WTC11 (cell line): ENCODE data around the gene MTHFD2. TPM values are rescaled to one million over a fixed set of nuclear protein-coding genes. Genes with fewer than 3 reads are reported as not detected.

Experiments
- ATAC-seq: fragments of 200-7000 bp; cut with Tn5 transposase; 2 replicates; pipeline ENCODE4 v1.10.0; 2021; ENCODE audit warnings: mild to moderate bottlenecking, moderate library complexity
- CTCF ChIA-PET: fragments of 300-600 bp; sonication (Branson Sonifier 250); formaldehyde crosslinking; loops from one replicate; lab custom pipeline; 2021; ENCODE audit warnings: antibody characterized with exemption; lab: Charles Lee
- POLR2A ChIA-PET: fragments of 350-600 bp; sonication (Branson Sonifier 250); formaldehyde crosslinking; loops from one replicate; lab custom pipeline; 2021; ENCODE audit warnings: antibody characterized with exemption; lab: Charles Lee
- DNase-seq: peaks from one replicate; pipeline ENCODE4 v3.0.0; 2021; ENCODE audit warnings: low spot score
- H3K27ac Mint-ChIP-seq: 2 replicates; pipeline ENCODE4 v1.8.0; 2021; ENCODE audit warnings: mixed read lengths
- H3K27me3 Mint-ChIP-seq: 2 replicates; pipeline ENCODE4 v1.8.0; 2021; ENCODE audit warnings: low read depth, mild to moderate bottlenecking, moderate library complexity, mixed read lengths
- H3K36me3 Mint-ChIP-seq: 2 replicates; pipeline ENCODE4 v1.8.0; 2021; ENCODE audit warnings: mixed read lengths
- H3K4me1 Mint-ChIP-seq: 2 replicates; pipeline ENCODE4 v1.8.0; 2022; ENCODE audit warnings: mixed read lengths
- H3K4me3 Mint-ChIP-seq: 2 replicates; pipeline ENCODE4 v1.8.0; 2021; ENCODE audit warnings: mild to moderate bottlenecking, moderate library complexity, mixed read lengths
- H3K9me3 Mint-ChIP-seq: 2 replicates; pipeline ENCODE4 v1.8.0; 2021; ENCODE audit warnings: mixed read lengths
- CREM ChIP-seq: sonication (generic); formaldehyde crosslinking; IDR thresholded peaks from 2 replicates; pipeline ENCODE4 v1.8.1; 2022; ENCODE audit warnings: mild to moderate bottlenecking, missing genetic modification reagents, moderate library complexity
- FOXK1 ChIP-seq: sonication (generic); formaldehyde crosslinking; IDR thresholded peaks from 2 replicates; pipeline ENCODE4 v1.8.0; 2022; ENCODE audit warnings: mild to moderate bottlenecking, moderate library complexity, missing genetic modification reagents
- GRHL2 ChIP-seq: fragments of 250-450 bp; sonication (Bioruptor Pico); IDR thresholded peaks from 2 replicates; pipeline ENCODE4 v1.8.0; 2022; ENCODE audit warnings: mild to moderate bottlenecking, moderate library complexity; ENCODE audit not compliant: insufficient replicate concordance, severe bottlenecking
- JUN ChIP-seq: sonication (generic); formaldehyde crosslinking; IDR thresholded peaks from 2 replicates; pipeline ENCODE4 v1.8.0; 2023; ENCODE audit warnings: mild to moderate bottlenecking, missing genetic modification reagents
- NFE2L1 ChIP-seq: sonication (generic); formaldehyde crosslinking; IDR thresholded peaks from 2 replicates; pipeline ENCODE4 v1.8.1; 2023; ENCODE audit warnings: missing genetic modification reagents
- NFYB ChIP-seq: sonication (generic); formaldehyde crosslinking; conservative IDR thresholded peaks from 2 replicates; pipeline ENCODE4 v1.8.0; 2022; ENCODE audit warnings: low read depth, missing genetic modification reagents
- TEAD4 ChIP-seq: sonication (generic); formaldehyde crosslinking; IDR thresholded peaks from 2 replicates; pipeline ENCODE4 v1.8.0; 2022; ENCODE audit warnings: mild to moderate bottlenecking, missing genetic modification reagents
- ZNF232 ChIP-seq: sonication (generic); formaldehyde crosslinking; IDR thresholded peaks from 2 replicates; pipeline ENCODE4 v1.8.0; 2022; ENCODE audit warnings: mild to moderate bottlenecking, missing genetic modification reagents
- ZNF263 ChIP-seq: sonication (generic); formaldehyde crosslinking; IDR thresholded peaks from 2 replicates; pipeline ENCODE4 v1.8.1; 2022; ENCODE audit warnings: low read depth, mild to moderate bottlenecking, moderate library complexity, missing genetic modification reagents
- total RNA-seq: library from RNA; stranded (reverse); gene quantifications from 3 replicates; pipeline ENCODE4 v1.2.3, GENCODE V29; 2021
- TF ChIP-seq, protein P1 (sequence below): sonication (generic); formaldehyde crosslinking; IDR thresholded peaks from 2 replicates; pipeline ENCODE4 v1.8.1; 2023; ENCODE audit warnings: mild to moderate bottlenecking, missing genetic modification reagents
- TF ChIP-seq, protein P2 (sequence below): sonication (generic); formaldehyde crosslinking; IDR thresholded peaks from 2 replicates; pipeline ENCODE4 v1.8.1; 2023; ENCODE audit warnings: mild to moderate bottlenecking, missing genetic modification reagents, moderate library complexity
- TF ChIP-seq, protein P3 (sequence below): fragments of 250-450 bp; sonication (Bioruptor Pico); IDR thresholded peaks from 2 replicates; pipeline ENCODE4 v1.8.0; 2021; ENCODE audit warnings: mild to moderate bottlenecking
- TF ChIP-seq, protein P4 (sequence below): sonication (generic); formaldehyde crosslinking; IDR thresholded peaks from 2 replicates; pipeline ENCODE4 v1.8.1; 2022; ENCODE audit warnings: low read depth, mild to moderate bottlenecking, moderate library complexity, missing genetic modification reagents, borderline replicate concordance
- TF ChIP-seq, protein P5 (sequence below): sonication (generic); formaldehyde crosslinking; IDR thresholded peaks from 2 replicates; pipeline ENCODE4 v1.8.1; 2022; ENCODE audit warnings: mild to moderate bottlenecking, missing genetic modification reagents, moderate library complexity, borderline replicate concordance
- TF ChIP-seq, protein P6 (sequence below): sonication (generic); formaldehyde crosslinking; IDR thresholded peaks from 2 replicates; pipeline ENCODE4 v1.8.0; 2022; ENCODE audit warnings: missing genetic modification reagents
- TF ChIP-seq, protein P7 (sequence below): fragments of 250-450 bp; sonication (Bioruptor Pico); IDR thresholded peaks from 2 replicates; pipeline ENCODE4 v1.9.0; 2021; ENCODE audit warnings: moderate library complexity, mild to moderate bottlenecking, inconsistent platforms, borderline replicate concordance
- TF ChIP-seq, protein P8 (sequence below): fragments of 250-450 bp; sonication (Bioruptor Pico); IDR thresholded peaks from 2 replicates; pipeline ENCODE4 v1.9.0; 2021; ENCODE audit warnings: mild to moderate bottlenecking, borderline replicate concordance
- TF ChIP-seq, protein P9 (sequence below): sonication (generic); formaldehyde crosslinking; conservative IDR thresholded peaks from 2 replicates; pipeline ENCODE4 v1.8.1; 2023; ENCODE audit warnings: mild to moderate bottlenecking, low read depth, missing genetic modification reagents, moderate library complexity

MTHFD2 gene
- total RNA-seq, 1 experiment from 2014 or later = 251 TPM

DNA sequence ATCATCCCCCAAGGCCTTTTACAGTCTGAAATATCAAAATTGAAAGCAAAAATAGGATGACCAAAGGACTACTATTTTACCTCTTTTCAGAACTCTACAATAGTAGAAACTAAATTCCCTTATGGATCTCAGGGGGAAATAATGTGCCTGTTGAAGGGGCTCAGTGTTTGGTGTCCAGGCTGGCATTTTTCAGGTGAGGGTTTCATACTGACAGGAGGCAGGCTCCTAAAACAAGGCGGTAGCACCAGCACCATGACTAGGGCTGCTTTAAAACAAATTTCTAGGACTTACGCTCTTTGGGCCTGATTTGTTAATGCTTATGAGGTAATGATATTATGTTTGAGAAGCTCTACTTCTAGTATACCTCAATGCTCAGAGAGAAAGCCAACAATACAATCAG, 45.5 kb upstream of the MTHFD2 start:
- H3K27ac Mint-ChIP-seq = peak overlapping the region; percentile 41; the same call in 1 of the 2 replicates
- DNase-seq (no peak), ATAC-seq (no peak)
- no peaks in the 10 kb centered on the region for H3K9me3 Mint-ChIP-seq
- no peak overlapping the region for H3K4me3 Mint-ChIP-seq
- ChIA-PET POLR2A (no interaction called here), CTCF (interaction anchor here (1.9 kb wide), 1 partner anchor 326 kb away, joined by 6 read pairs; no protein-coding TSS in a partner anchor)
- peaks cover 9% of the 10 kb centered on the region; the same call in 1 of the 2 replicates for H3K4me1 Mint-ChIP-seq
- no peaks in the 10 kb centered on the region for H3K27me3 Mint-ChIP-seq
- peaks cover 31% of the 10 kb centered on the region for H3K36me3 Mint-ChIP-seq
- no peak for TF ChIP-seq NFYB (CRISPR knock-in tag)
- TF ChIP-seq ZNF232 (CRISPR knock-in tag) = no peak
- TF ChIP-seq NFE2L1 (CRISPR knock-in tag) = no peak
- TF ChIP-seq FOXK1 (CRISPR knock-in tag) = no peak
- TF ChIP-seq, protein P1, sequence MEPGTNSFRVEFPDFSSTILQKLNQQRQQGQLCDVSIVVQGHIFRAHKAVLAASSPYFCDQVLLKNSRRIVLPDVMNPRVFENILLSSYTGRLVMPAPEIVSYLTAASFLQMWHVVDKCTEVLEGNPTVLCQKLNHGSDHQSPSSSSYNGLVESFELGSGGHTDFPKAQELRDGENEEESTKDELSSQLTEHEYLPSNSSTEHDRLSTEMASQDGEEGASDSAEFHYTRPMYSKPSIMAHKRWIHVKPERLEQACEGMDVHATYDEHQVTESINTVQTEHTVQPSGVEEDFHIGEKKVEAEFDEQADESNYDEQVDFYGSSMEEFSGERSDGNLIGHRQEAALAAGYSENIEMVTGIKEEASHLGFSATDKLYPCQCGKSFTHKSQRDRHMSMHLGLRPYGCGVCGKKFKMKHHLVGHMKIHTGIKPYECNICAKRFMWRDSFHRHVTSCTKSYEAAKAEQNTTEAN (CRISPR knock-in tag) = no peak
- TF ChIP-seq, protein P2, sequence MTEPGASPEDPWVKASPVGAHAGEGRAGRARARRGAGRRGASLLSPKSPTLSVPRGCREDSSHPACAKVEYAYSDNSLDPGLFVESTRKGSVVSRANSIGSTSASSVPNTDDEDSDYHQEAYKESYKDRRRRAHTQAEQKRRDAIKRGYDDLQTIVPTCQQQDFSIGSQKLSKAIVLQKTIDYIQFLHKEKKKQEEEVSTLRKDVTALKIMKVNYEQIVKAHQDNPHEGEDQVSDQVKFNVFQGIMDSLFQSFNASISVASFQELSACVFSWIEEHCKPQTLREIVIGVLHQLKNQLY (CRISPR knock-in tag) = no peak
- TF ChIP-seq, protein P3, sequence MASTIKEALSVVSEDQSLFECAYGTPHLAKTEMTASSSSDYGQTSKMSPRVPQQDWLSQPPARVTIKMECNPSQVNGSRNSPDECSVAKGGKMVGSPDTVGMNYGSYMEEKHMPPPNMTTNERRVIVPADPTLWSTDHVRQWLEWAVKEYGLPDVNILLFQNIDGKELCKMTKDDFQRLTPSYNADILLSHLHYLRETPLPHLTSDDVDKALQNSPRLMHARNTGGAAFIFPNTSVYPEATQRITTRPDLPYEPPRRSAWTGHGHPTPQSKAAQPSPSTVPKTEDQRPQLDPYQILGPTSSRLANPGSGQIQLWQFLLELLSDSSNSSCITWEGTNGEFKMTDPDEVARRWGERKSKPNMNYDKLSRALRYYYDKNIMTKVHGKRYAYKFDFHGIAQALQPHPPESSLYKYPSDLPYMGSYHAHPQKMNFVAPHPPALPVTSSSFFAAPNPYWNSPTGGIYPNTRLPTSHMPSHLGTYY (CRISPR knock-in tag) = no peak
- TF ChIP-seq, protein P4, sequence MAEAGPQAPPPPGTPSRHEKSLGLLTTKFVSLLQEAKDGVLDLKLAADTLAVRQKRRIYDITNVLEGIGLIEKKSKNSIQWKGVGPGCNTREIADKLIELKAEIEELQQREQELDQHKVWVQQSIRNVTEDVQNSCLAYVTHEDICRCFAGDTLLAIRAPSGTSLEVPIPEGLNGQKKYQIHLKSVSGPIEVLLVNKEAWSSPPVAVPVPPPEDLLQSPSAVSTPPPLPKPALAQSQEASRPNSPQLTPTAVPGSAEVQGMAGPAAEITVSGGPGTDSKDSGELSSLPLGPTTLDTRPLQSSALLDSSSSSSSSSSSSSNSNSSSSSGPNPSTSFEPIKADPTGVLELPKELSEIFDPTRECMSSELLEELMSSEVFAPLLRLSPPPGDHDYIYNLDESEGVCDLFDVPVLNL (CRISPR knock-in tag) = no peak
- TF ChIP-seq, protein P5, sequence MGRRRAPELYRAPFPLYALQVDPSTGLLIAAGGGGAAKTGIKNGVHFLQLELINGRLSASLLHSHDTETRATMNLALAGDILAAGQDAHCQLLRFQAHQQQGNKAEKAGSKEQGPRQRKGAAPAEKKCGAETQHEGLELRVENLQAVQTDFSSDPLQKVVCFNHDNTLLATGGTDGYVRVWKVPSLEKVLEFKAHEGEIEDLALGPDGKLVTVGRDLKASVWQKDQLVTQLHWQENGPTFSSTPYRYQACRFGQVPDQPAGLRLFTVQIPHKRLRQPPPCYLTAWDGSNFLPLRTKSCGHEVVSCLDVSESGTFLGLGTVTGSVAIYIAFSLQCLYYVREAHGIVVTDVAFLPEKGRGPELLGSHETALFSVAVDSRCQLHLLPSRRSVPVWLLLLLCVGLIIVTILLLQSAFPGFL (CRISPR knock-in tag) = no peak
- TF ChIP-seq GRHL2 = no peak
- TF ChIP-seq TEAD4 (CRISPR knock-in tag) = no peak
- no peak for TF ChIP-seq ZNF263 (CRISPR knock-in tag)
- TF ChIP-seq, protein P6, sequence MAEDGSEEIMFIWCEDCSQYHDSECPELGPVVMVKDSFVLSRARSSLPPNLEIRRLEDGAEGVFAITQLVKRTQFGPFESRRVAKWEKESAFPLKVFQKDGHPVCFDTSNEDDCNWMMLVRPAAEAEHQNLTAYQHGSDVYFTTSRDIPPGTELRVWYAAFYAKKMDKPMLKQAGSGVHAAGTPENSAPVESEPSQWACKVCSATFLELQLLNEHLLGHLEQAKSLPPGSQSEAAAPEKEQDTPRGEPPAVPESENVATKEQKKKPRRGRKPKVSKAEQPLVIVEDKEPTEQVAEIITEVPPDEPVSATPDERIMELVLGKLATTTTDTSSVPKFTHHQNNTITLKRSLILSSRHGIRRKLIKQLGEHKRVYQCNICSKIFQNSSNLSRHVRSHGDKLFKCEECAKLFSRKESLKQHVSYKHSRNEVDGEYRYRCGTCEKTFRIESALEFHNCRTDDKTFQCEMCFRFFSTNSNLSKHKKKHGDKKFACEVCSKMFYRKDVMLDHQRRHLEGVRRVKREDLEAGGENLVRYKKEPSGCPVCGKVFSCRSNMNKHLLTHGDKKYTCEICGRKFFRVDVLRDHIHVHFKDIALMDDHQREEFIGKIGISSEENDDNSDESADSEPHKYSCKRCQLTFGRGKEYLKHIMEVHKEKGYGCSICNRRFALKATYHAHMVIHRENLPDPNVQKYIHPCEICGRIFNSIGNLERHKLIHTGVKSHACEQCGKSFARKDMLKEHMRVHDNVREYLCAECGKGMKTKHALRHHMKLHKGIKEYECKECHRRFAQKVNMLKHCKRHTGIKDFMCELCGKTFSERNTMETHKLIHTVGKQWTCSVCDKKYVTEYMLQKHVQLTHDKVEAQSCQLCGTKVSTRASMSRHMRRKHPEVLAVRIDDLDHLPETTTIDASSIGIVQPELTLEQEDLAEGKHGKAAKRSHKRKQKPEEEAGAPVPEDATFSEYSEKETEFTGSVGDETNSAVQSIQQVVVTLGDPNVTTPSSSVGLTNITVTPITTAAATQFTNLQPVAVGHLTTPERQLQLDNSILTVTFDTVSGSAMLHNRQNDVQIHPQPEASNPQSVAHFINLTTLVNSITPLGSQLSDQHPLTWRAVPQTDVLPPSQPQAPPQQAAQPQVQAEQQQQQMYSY (CRISPR knock-in tag) = no peak
- TF ChIP-seq, protein P7, sequence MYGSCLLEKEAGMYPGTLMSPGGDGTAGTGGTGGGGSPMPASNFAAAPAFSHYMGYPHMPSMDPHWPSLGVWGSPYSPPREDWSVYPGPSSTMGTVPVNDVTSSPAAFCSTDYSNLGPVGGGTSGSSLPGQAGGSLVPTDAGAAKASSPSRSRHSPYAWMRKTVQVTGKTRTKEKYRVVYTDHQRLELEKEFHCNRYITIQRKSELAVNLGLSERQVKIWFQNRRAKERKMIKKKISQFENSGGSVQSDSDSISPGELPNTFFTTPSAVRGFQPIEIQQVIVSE = no peak
- TF ChIP-seq JUN (CRISPR knock-in tag) = no peak
- TF ChIP-seq CREM (CRISPR knock-in tag) = no peak
- TF ChIP-seq, protein P8, sequence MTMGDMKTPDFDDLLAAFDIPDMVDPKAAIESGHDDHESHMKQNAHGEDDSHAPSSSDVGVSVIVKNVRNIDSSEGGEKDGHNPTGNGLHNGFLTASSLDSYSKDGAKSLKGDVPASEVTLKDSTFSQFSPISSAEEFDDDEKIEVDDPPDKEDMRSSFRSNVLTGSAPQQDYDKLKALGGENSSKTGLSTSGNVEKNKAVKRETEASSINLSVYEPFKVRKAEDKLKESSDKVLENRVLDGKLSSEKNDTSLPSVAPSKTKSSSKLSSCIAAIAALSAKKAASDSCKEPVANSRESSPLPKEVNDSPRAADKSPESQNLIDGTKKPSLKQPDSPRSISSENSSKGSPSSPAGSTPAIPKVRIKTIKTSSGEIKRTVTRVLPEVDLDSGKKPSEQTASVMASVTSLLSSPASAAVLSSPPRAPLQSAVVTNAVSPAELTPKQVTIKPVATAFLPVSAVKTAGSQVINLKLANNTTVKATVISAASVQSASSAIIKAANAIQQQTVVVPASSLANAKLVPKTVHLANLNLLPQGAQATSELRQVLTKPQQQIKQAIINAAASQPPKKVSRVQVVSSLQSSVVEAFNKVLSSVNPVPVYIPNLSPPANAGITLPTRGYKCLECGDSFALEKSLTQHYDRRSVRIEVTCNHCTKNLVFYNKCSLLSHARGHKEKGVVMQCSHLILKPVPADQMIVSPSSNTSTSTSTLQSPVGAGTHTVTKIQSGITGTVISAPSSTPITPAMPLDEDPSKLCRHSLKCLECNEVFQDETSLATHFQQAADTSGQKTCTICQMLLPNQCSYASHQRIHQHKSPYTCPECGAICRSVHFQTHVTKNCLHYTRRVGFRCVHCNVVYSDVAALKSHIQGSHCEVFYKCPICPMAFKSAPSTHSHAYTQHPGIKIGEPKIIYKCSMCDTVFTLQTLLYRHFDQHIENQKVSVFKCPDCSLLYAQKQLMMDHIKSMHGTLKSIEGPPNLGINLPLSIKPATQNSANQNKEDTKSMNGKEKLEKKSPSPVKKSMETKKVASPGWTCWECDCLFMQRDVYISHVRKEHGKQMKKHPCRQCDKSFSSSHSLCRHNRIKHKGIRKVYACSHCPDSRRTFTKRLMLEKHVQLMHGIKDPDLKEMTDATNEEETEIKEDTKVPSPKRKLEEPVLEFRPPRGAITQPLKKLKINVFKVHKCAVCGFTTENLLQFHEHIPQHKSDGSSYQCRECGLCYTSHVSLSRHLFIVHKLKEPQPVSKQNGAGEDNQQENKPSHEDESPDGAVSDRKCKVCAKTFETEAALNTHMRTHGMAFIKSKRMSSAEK (CRISPR knock-in tag) = no peak
- TF ChIP-seq, protein P9, sequence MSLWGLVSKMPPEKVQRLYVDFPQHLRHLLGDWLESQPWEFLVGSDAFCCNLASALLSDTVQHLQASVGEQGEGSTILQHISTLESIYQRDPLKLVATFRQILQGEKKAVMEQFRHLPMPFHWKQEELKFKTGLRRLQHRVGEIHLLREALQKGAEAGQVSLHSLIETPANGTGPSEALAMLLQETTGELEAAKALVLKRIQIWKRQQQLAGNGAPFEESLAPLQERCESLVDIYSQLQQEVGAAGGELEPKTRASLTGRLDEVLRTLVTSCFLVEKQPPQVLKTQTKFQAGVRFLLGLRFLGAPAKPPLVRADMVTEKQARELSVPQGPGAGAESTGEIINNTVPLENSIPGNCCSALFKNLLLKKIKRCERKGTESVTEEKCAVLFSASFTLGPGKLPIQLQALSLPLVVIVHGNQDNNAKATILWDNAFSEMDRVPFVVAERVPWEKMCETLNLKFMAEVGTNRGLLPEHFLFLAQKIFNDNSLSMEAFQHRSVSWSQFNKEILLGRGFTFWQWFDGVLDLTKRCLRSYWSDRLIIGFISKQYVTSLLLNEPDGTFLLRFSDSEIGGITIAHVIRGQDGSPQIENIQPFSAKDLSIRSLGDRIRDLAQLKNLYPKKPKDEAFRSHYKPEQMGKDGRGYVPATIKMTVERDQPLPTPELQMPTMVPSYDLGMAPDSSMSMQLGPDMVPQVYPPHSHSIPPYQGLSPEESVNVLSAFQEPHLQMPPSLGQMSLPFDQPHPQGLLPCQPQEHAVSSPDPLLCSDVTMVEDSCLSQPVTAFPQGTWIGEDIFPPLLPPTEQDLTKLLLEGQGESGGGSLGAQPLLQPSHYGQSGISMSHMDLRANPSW (CRISPR knock-in tag) = no peak
